ENCODE results near the gene RNASEH1.

DNA sequence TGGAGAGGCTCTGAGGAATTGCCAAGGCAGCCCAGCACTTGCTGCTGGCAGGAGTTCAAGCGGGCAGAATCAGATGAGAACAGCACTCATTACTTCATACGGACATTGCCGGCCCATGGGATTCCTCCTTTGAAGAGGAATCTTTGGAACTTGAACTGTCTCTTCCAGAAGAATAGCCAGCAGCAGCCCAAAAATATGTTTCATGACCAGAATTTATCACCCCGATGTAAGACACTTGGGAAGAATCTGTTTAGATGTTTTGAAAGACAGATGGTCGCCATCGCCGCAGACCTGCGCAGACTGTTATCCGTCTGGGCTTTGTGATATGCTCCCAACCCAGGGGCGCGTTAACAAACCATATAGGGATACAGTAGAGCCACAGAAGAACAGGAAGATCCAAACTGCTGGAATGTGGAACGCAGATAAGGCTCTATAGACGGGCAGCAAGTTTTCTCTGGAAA lies 35.1 kb downstream of the RNASEH1 start:
- TF ChIP-seq, protein P1, sequence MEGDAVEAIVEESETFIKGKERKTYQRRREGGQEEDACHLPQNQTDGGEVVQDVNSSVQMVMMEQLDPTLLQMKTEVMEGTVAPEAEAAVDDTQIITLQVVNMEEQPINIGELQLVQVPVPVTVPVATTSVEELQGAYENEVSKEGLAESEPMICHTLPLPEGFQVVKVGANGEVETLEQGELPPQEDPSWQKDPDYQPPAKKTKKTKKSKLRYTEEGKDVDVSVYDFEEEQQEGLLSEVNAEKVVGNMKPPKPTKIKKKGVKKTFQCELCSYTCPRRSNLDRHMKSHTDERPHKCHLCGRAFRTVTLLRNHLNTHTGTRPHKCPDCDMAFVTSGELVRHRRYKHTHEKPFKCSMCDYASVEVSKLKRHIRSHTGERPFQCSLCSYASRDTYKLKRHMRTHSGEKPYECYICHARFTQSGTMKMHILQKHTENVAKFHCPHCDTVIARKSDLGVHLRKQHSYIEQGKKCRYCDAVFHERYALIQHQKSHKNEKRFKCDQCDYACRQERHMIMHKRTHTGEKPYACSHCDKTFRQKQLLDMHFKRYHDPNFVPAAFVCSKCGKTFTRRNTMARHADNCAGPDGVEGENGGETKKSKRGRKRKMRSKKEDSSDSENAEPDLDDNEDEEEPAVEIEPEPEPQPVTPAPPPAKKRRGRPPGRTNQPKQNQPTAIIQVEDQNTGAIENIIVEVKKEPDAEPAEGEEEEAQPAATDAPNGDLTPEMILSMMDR (IDR thresholded peaks at IDR 0.05; ENCODE audit: insufficient read depth, low read depth, low read length) = no peak
- no peak for TF ChIP-seq EZH2 (IDR thresholded peaks at IDR 0.05; ENCODE audit: insufficient read depth, low read length)
